ENCODE data around the gene TPK1.

GRCh38 chr7:144885478-144885877 lies 49.6 kb upstream of the TPK1 start:
- no peak for TF ChIP-seq CTCF (IDR thresholded peaks at IDR 0.05; ENCODE audit: low read depth, low read length, poor library complexity, severe bottlenecking)
- no peak for TF ChIP-seq EZH2phosphoT487 (IDR thresholded peaks at IDR 0.05; ENCODE audit: borderline replicate concordance, low read length)

All from DOHH2 (cell line).